GM23338 (cell line): ENCODE measurements around the gene JAKMIP3. TPM values are rescaled to one million over a fixed set of nuclear protein-coding genes. Genes with fewer than 3 reads are reported as not detected.

Source experiments
- ATAC-seq: fragments of 200-7000 bp; cut with Tn5 transposase; 3 replicates; pipeline ENCODE4 v1.9.1; 2020
- DNase-seq: peaks from one replicate; pipeline ENCODE4 v3.0.0-alpha.2; 2015; ENCODE audit warnings: low spot score
- H2AFZ ChIP-seq: fragments of 200-600 bp; sonication (generic); 2 replicates; pipeline ENCODE4 v1.8.0; 2016; ENCODE audit warnings: antibody characterized with exemption, mild to moderate bottlenecking, moderate library complexity
- H3F3A ChIP-seq: fragments of 200-600 bp; sonication (generic); replicated peaks from 2 replicates; pipeline ENCODE4 v1.8.0; 2017; ENCODE audit warnings: antibody characterized with exemption, mixed run types, low read depth
- H3K27ac ChIP-seq: fragments of 200-600 bp; sonication (generic); 2 replicates; pipeline ENCODE4 v1.6.1; 2016; ENCODE audit warnings: low read depth
- H3K27me3 ChIP-seq: fragments of 200-600 bp; sonication (generic); 2 replicates; pipeline ENCODE4 v1.8.0; 2016; ENCODE audit warnings: mild to moderate bottlenecking, mixed run types, moderate library complexity; ENCODE audit not compliant: insufficient read depth
- H3K36me3 ChIP-seq: fragments of 200-600 bp; sonication (generic); 2 replicates; pipeline ENCODE4 v1.8.0; 2016; ENCODE audit warnings: mild to moderate bottlenecking; ENCODE audit not compliant: insufficient read depth
- H3K4me1 ChIP-seq: fragments of 200-600 bp; sonication (generic); 2 replicates; pipeline ENCODE4 v1.8.0; 2016; ENCODE audit warnings: mild to moderate bottlenecking, moderate library complexity; ENCODE audit not compliant: insufficient read depth
- H3K4me2 ChIP-seq: fragments of 200-600 bp; sonication (generic); 2 replicates; pipeline ENCODE4 v1.7.1; 2017; ENCODE audit warnings: mixed run types
- H3K4me3 ChIP-seq: fragments of 200-600 bp; sonication (generic); 2 replicates; pipeline ENCODE4 v1.6.1; 2016; ENCODE audit warnings: mixed run types
- H3K79me2 ChIP-seq: fragments of 200-600 bp; sonication (generic); replicated peaks from 2 replicates; pipeline ENCODE4 v1.8.0; 2017; ENCODE audit warnings: mild to moderate bottlenecking; ENCODE audit not compliant: insufficient read depth
- H3K9me2 ChIP-seq: fragments of 200-600 bp; sonication (generic); 2 replicates; pipeline ENCODE4 v1.8.0; 2017; ENCODE audit not compliant: insufficient read depth
- H4K20me1 ChIP-seq: fragments of 200-600 bp; sonication (generic); replicated peaks from 2 replicates; pipeline ENCODE4 v1.8.0; 2017; ENCODE audit warnings: mild to moderate bottlenecking; ENCODE audit not compliant: insufficient read depth
- H3K27ac Mint-ChIP-seq: 2 replicates; pipeline ENCODE4 v1.8.0; 2020; ENCODE audit warnings: inconsistent platforms, mild to moderate bottlenecking, moderate library complexity, mixed read lengths
- H3K27me3 Mint-ChIP-seq: 3 replicates; pipeline ENCODE4 v1.8.0; 2022; ENCODE audit warnings: low read depth, mild to moderate bottlenecking, moderate library complexity, mixed read lengths, inconsistent platforms; ENCODE audit not compliant: insufficient read depth, poor library complexity
- H3K36me3 Mint-ChIP-seq: 3 replicates; pipeline ENCODE4 v1.8.0; 2021; ENCODE audit warnings: low read depth, mild to moderate bottlenecking, inconsistent platforms, moderate library complexity, mixed read lengths
- H3K4me1 Mint-ChIP-seq: 3 replicates; pipeline ENCODE4 v1.8.0; 2020; ENCODE audit warnings: mild to moderate bottlenecking, inconsistent platforms, mixed read lengths
- H3K4me3 Mint-ChIP-seq: 3 replicates; pipeline ENCODE4 v1.8.0; 2021; ENCODE audit warnings: moderate library complexity, mild to moderate bottlenecking, inconsistent platforms, mixed read lengths
- H3K9me3 Mint-ChIP-seq: 3 replicates; pipeline ENCODE4 v1.8.0; 2020; ENCODE audit warnings: moderate library complexity, mild to moderate bottlenecking, inconsistent platforms, mixed read lengths
- CREB1 ChIP-seq: fragments of 250-450 bp; sonication (Bioruptor Pico); IDR thresholded peaks from 2 replicates; pipeline ENCODE4 v1.5.0; 2020; ENCODE audit warnings: low read depth, mild to moderate bottlenecking, moderate library complexity
- EZH2 ChIP-seq: fragments of 200-600 bp; sonication (generic); IDR thresholded peaks from one replicate; pipeline ENCODE4 v1.8.0; 2017; ENCODE audit warnings: antibody characterized with exemption, mild to moderate bottlenecking, low read depth; ENCODE audit not compliant: unreplicated experiment
- EZH2phosphoT487 ChIP-seq: fragments of 200-600 bp; sonication (generic); IDR thresholded peaks from one replicate; pipeline ENCODE4 v1.8.1; 2018; ENCODE audit warnings: antibody characterized with exemption; ENCODE audit not compliant: unreplicated experiment
- JUNB ChIP-seq: IDR thresholded peaks from one replicate; pipeline ENCODE4 v1.6.1; 2016; ENCODE audit warnings: antibody characterized with exemption; ENCODE audit not compliant: unreplicated experiment
- NANOG ChIP-seq: IDR thresholded peaks from 2 replicates; pipeline ENCODE4 v1.6.1; 2016; ENCODE audit warnings: antibody characterized with exemption, borderline replicate concordance
- POLR2AphosphoS5 ChIP-seq: IDR thresholded peaks from 2 replicates; pipeline ENCODE4 v1.6.1; 2016; ENCODE audit warnings: antibody characterized with exemption, low read depth
- STAT1 ChIP-seq: IDR thresholded peaks from one replicate; pipeline ENCODE4 v1.6.1; 2016; ENCODE audit warnings: antibody characterized with exemption; ENCODE audit not compliant: unreplicated experiment
- ZNF114 ChIP-seq: fragments of 250-450 bp; sonication (Bioruptor Pico); IDR thresholded peaks from 2 replicates; pipeline ENCODE4 v1.5.0; 2020; ENCODE audit warnings: mild to moderate bottlenecking, moderate library complexity
- ZNF331 ChIP-seq: fragments of 250-450 bp; sonication (Bioruptor Pico); IDR thresholded peaks from 2 replicates; pipeline ENCODE4 v1.5.0; 2020; ENCODE audit warnings: low read depth, mild to moderate bottlenecking, moderate library complexity
- polyA plus RNA-seq: library from polyadenylated mRNA; unstranded; fragments of >200 nt; fragmentation: Nextera tagmentation; extraction: Ambion mirVana; gene quantifications from 2 replicates; pipeline ENCODE4 v1.2.1, GENCODE V29; 2016
- total RNA-seq: library from RNA; depleted of rRNA; stranded (reverse); fragments of >200 nt; shearing (Covaris generic); gene quantifications from 2 replicates; pipeline ENCODE4 v1.2.3, GENCODE V29; 2014
- TF ChIP-seq, protein P1 (sequence below): fragments of 250-450 bp; sonication (Bioruptor Pico); IDR thresholded peaks from 2 replicates; pipeline ENCODE4 v1.5.0; 2020; ENCODE audit warnings: mild to moderate bottlenecking, moderate library complexity
- TF ChIP-seq, protein P2 (sequence below), 2 experiments: fragments of 200-600 bp in 1 of 2; sonication (generic) in 1 of 2; conservative IDR thresholded peaks; 2 replicates each; pipeline versions ENCODE4 v1.5.1 to v1.6.1; 2016 to 2017; ENCODE audit warnings: antibody characterized with exemption in 2 of 2, low read depth in 2 of 2, mild to moderate bottlenecking in 2 of 2, moderate library complexity in 1 of 2
- TF ChIP-seq, protein P3 (sequence below): IDR thresholded peaks from one replicate; pipeline ENCODE4 v1.6.1; 2018; ENCODE audit warnings: antibody characterized with exemption; ENCODE audit not compliant: unreplicated experiment
- TF ChIP-seq, protein P4 (sequence below): IDR thresholded peaks from 2 replicates; pipeline ENCODE4 v1.6.1; 2016; ENCODE audit warnings: antibody characterized with exemption

JAKMIP3 gene
- total and polyA plus RNA-seq, 2 experiments from 2014 or later, result 0.87 to 1.2 TPM

DNA sequence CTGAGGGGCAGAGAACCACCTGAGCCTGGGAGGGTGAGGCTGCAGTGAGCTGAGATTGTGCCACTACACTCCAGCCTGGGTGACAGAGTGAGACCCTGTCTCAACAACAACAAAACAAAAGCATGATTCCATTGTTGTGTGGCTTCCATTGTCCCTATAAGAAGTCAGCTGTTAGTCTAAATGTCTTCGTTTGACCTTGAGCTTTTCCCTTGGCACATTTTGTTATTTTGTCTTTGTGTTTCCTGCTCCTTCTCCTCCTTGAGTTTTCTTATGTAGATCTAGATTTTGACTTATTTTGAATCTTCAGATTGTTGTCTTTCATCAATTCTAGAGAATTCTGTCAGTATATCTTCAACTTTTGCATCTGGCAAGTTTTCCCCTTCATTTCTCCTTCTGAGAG is 13.6 kb upstream of the JAKMIP3 start:
- Mint-ChIP-seq H3K9me3 (peaks cover 26% of the 10 kb centered on the region), H3K36me3 (peaks cover 7% of the 10 kb centered on the region; the same call in 1 of the 3 replicates), H3K27ac (no peak overlapping the region), H3K27me3 (peaks cover 6% of the 10 kb centered on the region), H3K4me1 (peaks cover 9% of the 10 kb centered on the region), H3K4me3 (no peak overlapping the region)
- DNase-seq (no peak), ATAC-seq (no peak)
- Histone ChIP-seq H3K36me3 (0 out of 2 replicates have a peak, but pooled peaks cover 8% of the 10 kb centered on the region), H4K20me1 (no peaks in the 10 kb centered on the region), H3K4me2 (no peak overlapping the region), H3K27me3 (no peaks in the 10 kb centered on the region), H3K9me2 (no peaks in the 10 kb centered on the region), H3K27ac (no peak overlapping the region), H3K4me1 (0 out of 2 replicates have a peak, but pooled peaks cover 3% of the 10 kb centered on the region), H3F3A (no peaks in the 10 kb centered on the region), H3K79me2 (no peaks in the 10 kb centered on the region), H3K4me3 (no peak overlapping the region), H2AFZ (no peak overlapping the region)
- TF ChIP-seq CREB1 (CRISPR knock-in tag), result no peak
- no peak for TF ChIP-seq STAT1
- no peak for TF ChIP-seq ZNF114 (CRISPR knock-in tag)
- TF ChIP-seq, protein P1, sequence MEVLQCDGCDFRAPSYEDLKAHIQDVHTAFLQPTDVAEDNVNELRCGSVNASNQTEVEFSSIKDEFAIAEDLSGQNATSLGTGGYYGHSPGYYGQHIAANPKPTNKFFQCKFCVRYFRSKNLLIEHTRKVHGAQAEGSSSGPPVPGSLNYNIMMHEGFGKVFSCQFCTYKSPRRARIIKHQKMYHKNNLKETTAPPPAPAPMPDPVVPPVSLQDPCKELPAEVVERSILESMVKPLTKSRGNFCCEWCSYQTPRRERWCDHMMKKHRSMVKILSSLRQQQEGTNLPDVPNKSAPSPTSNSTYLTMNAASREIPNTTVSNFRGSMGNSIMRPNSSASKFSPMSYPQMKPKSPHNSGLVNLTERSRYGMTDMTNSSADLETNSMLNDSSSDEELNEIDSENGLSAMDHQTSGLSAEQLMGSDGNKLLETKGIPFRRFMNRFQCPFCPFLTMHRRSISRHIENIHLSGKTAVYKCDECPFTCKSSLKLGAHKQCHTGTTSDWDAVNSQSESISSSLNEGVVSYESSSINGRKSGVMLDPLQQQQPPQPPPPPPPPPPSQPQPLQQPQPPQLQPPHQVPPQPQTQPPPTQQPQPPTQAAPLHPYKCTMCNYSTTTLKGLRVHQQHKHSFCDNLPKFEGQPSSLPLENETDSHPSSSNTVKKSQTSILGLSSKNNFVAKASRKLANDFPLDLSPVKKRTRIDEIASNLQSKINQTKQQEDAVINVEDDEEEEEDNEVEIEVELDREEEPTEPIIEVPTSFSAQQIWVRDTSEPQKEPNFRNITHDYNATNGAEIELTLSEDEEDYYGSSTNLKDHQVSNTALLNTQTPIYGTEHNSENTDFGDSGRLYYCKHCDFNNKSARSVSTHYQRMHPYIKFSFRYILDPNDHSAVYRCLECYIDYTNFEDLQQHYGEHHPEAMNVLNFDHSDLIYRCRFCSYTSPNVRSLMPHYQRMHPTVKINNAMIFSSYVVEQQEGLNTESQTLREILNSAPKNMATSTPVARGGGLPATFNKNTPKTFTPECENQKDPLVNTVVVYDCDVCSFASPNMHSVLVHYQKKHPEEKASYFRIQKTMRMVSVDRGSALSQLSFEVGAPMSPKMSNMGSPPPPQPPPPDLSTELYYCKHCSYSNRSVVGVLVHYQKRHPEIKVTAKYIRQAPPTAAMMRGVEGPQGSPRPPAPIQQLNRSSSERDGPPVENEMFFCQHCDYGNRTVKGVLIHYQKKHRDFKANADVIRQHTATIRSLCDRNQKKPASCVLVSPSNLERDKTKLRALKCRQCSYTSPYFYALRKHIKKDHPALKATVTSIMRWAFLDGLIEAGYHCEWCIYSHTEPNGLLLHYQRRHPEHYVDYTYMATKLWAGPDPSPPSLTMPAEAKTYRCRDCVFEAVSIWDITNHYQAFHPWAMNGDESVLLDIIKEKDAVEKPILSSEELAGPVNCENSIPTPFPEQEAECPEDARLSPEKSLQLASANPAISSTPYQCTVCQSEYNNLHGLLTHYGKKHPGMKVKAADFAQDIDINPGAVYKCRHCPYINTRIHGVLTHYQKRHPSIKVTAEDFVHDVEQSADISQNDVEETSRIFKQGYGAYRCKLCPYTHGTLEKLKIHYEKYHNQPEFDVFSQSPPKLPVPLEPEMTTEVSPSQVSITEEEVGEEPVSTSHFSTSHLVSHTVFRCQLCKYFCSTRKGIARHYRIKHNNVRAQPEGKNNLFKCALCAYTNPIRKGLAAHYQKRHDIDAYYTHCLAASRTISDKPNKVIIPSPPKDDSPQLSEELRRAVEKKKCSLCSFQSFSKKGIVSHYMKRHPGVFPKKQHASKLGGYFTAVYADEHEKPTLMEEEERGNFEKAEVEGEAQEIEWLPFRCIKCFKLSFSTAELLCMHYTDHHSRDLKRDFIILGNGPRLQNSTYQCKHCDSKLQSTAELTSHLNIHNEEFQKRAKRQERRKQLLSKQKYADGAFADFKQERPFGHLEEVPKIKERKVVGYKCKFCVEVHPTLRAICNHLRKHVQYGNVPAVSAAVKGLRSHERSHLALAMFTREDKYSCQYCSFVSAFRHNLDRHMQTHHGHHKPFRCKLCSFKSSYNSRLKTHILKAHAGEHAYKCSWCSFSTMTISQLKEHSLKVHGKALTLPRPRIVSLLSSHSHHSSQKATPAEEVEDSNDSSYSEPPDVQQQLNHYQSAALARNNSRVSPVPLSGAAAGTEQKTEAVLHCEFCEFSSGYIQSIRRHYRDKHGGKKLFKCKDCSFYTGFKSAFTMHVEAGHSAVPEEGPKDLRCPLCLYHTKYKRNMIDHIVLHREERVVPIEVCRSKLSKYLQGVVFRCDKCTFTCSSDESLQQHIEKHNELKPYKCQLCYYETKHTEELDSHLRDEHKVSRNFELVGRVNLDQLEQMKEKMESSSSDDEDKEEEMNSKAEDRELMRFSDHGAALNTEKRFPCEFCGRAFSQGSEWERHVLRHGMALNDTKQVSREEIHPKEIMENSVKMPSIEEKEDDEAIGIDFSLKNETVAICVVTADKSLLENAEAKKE, result no peak
- no peak for TF ChIP-seq POLR2AphosphoS5
- no peak for TF ChIP-seq EZH2
- TF ChIP-seq, protein P2, sequence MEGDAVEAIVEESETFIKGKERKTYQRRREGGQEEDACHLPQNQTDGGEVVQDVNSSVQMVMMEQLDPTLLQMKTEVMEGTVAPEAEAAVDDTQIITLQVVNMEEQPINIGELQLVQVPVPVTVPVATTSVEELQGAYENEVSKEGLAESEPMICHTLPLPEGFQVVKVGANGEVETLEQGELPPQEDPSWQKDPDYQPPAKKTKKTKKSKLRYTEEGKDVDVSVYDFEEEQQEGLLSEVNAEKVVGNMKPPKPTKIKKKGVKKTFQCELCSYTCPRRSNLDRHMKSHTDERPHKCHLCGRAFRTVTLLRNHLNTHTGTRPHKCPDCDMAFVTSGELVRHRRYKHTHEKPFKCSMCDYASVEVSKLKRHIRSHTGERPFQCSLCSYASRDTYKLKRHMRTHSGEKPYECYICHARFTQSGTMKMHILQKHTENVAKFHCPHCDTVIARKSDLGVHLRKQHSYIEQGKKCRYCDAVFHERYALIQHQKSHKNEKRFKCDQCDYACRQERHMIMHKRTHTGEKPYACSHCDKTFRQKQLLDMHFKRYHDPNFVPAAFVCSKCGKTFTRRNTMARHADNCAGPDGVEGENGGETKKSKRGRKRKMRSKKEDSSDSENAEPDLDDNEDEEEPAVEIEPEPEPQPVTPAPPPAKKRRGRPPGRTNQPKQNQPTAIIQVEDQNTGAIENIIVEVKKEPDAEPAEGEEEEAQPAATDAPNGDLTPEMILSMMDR (conservative IDR thresholded peaks at IDR 0.05; ENCODE audit: low read depth in 2 of 2), result no peak
- TF ChIP-seq, protein P3, sequence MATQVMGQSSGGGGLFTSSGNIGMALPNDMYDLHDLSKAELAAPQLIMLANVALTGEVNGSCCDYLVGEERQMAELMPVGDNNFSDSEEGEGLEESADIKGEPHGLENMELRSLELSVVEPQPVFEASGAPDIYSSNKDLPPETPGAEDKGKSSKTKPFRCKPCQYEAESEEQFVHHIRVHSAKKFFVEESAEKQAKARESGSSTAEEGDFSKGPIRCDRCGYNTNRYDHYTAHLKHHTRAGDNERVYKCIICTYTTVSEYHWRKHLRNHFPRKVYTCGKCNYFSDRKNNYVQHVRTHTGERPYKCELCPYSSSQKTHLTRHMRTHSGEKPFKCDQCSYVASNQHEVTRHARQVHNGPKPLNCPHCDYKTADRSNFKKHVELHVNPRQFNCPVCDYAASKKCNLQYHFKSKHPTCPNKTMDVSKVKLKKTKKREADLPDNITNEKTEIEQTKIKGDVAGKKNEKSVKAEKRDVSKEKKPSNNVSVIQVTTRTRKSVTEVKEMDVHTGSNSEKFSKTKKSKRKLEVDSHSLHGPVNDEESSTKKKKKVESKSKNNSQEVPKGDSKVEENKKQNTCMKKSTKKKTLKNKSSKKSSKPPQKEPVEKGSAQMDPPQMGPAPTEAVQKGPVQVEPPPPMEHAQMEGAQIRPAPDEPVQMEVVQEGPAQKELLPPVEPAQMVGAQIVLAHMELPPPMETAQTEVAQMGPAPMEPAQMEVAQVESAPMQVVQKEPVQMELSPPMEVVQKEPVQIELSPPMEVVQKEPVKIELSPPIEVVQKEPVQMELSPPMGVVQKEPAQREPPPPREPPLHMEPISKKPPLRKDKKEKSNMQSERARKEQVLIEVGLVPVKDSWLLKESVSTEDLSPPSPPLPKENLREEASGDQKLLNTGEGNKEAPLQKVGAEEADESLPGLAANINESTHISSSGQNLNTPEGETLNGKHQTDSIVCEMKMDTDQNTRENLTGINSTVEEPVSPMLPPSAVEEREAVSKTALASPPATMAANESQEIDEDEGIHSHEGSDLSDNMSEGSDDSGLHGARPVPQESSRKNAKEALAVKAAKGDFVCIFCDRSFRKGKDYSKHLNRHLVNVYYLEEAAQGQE, result no peak
- TF ChIP-seq ZNF331 (CRISPR knock-in tag), result no peak
- no peak for TF ChIP-seq JUNB
- TF ChIP-seq NANOG, result no peak
- TF ChIP-seq, protein P4, sequence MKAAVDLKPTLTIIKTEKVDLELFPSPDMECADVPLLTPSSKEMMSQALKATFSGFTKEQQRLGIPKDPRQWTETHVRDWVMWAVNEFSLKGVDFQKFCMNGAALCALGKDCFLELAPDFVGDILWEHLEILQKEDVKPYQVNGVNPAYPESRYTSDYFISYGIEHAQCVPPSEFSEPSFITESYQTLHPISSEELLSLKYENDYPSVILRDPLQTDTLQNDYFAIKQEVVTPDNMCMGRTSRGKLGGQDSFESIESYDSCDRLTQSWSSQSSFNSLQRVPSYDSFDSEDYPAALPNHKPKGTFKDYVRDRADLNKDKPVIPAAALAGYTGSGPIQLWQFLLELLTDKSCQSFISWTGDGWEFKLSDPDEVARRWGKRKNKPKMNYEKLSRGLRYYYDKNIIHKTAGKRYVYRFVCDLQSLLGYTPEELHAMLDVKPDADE, result no peak
- TF ChIP-seq EZH2phosphoT487, result no peak
